GM19099 (cell line): ENCODE data around the gene CRACDL.

Source experiments
- POLR2A ChIP-seq: IDR thresholded peaks from 3 replicates; pipeline ENCODE4 v1.6.1; 2011; ENCODE audit warnings: low read depth; ENCODE audit not compliant: insufficient read length; ENCODE audit errors: extremely low read depth

Gene CRACDL

DNA sequence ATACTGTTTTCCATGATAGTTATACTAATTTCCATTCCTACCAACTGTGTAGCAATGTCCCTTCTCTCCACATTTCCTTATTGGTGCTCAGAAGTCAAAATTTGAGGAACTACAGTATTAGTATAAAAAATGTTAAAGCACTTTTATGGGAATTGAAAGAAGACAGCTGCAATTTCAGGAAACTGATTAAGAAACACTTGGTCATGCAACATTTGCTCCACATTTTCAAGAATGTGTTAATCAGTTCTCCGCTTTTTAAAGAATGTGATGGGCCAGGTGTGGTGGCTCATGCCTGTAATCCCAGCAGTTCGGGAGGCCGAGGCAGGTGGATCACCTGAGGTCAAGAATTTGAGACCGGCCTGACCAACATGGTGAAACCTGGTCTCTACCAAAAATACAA is 171.5 kb downstream of the CRACDL start:
- no peak for TF ChIP-seq POLR2A

DNA sequence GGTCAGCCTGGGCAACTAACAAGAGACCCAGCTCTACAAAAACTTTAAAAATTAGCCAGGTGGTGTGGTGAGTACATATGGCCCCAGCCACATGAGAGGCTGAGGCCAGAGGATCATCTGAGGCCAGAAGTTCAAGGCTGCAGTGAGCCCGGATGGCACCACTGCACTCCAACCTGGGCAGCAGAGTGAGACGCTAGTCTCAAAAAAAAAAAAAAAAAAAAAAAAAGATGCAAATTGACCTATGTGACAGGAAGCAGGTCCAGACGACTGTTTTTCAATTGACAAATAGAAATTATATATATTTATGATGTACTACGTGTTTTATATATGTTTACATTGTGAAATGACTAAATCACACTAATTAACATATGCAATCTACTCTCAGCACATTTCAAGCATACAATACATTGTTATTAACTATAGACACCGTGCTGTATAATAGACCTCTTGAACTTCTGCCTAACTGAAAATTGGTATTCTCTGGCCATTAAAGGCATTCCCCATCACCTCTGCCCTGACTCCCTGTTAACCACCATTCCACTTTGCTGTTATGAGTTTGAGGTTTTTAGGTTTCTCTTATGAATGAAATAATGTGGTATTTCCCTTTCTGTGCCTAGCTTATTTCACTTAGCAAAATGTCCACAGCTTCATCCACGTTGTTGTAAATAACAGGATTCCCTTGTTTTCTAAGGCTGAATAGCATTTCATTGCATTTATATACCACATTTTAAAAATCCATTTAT is 172.6 kb downstream of the CRACDL start:
- TF ChIP-seq POLR2A, result no peak

- no peak for TF ChIP-seq POLR2A
Measured at GRCh38 chr2:98761909-98762308, 174.1 kb downstream of the CRACDL start.

DNA sequence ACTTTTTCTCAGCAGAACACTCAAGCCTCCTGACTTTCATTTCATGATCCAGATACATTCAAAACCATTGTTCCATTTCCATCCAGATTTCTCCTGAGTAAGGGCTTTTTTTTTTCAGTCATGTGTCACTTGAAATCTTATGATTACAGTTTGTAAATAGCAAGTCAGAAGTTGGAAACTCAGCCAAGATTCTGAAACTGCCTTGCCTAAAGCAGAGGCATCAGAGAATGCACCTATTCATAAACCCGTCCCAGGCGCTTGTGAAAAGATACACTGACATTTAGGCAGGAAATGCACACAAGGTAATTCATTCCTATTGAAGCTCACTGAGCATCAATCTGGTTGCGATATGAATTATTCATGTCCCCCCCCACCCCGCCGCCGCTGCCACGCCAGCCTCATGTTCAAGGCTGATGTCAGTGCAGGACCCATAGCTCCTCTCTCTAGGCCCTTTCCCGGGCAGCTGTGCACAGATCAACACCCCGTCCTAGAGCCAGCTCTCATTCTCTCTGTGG is 174.7 kb downstream of the CRACDL start:
- TF ChIP-seq POLR2A, result no peak

DNA sequence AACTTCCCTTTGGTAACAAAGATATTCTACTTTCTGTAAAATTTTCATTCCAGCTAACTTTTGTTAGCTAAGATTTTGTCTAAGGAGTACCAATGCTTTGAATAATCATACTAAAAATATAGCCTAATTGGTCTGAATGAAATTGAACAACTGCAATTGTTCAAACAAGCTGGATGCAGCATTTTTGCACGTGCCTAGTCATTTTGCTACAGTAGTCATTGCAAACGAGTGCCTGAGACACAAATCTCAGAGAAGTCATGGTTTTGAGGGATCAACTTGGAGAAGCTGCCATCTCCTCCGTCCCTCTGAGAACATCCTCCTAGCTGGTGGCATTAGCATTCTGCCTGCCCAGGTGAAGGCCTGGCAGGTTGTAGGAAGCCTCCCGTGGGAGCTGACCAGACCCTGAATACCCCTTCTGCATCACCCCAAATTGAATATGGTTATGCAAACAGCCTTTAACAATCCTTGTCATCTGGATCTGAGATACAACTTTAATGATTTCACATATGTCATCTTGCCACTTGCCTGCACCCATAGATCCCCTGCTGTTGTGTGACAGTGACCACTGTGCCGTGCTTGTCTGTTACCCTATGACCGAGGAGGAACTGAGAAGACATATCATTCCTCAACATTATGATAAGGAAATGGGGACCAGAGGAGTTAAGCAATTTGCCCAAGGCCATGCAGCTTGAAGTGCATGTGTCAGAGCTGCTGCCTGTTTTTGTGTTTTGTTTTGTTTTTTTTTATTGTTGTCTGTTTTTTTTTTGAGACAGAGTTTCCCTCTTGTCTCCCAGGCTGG is 176.0 kb downstream of the CRACDL start:
- no peak for TF ChIP-seq POLR2A

GRCh38 chr2:98759338-98759737 is 176.7 kb downstream of the CRACDL start:
- TF ChIP-seq POLR2A, result no peak

GRCh38 chr2:98757904-98758421 is 178.1 kb downstream of the CRACDL start:
- TF ChIP-seq POLR2A, result no peak

DNA sequence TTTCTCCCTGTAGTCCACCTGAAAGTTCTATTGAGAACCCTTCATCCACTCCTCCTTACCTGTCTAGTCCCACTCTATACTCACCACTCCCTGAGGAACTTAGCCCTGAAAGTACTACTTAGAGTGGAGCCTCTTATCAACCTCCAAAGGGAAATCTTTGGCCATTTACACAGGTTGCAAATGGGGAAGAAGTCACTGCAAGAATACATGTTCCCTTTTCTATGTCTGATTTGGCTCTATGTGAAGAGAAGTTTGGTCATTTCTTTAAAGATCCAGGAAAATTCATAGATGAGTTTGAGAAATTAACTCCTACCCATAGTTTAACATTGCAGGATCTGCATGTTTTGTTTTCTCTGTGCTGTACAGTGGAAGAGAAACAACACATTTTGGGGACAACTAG is 182.2 kb downstream of the CRACDL start:
- no peak for TF ChIP-seq POLR2A

GRCh38 chr2:98751748-98752147 is 184.3 kb downstream of the CRACDL start:
- no peak for TF ChIP-seq POLR2A

DNA sequence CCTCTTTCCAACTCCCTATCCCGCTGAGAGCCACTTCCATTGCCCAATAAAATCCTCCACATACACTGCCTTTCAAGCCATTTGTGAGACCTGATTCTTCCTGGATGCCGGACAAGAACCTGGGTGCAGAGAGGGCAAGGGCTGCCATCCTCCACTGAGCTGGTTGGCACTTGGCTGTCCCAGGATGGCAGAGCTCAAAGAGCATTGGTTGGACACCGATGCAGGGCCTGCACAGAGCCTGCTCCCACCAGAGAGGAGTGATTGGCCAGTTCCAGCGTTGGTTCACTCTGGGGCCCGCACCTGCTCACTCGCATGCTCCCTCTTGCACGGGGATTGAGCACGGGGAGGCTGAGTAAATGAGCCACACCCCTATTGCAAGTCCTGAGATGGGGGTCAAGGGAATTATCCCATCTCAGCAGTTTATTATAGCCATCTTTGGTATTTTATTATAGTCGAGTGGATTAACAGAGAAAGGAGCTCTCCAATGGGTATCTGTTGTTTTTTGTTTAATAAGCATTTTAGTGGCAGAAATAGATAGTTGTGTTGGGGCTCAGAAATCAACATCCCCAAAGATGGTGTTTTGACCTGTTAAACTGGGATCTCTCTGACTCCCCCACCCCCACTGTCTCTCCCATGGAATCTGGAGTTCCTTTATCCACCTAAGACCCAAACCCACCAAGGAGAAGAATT is 185.3 kb downstream of the CRACDL start:
- no peak for TF ChIP-seq POLR2A

DNA sequence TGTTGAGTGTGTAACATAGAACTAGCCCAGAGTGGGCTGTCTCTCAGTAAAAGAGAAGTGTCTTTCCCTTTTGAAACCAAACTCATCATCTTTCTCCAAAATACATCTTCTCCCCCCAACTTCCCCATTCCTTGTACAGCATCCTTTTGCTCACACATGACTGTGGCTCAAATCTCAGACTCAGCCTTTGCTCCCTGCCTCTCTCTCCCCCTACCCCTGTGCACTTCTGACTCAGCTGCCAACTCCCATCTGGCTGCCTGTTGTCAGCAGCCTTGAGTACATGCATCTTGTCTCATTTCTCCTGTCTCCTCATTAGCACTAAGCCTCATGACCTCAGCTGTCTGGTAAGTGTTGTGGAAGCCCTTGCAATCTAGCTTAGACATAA is 187.0 kb downstream of the CRACDL start:
- no peak for TF ChIP-seq POLR2A

GRCh38 chr2:98748292-98749065 is 187.5 kb downstream of the CRACDL start:
- TF ChIP-seq POLR2A, result no peak

GRCh38 chr2:98747888-98748287 is 188.1 kb downstream of the CRACDL start:
- no peak for TF ChIP-seq POLR2A

DNA sequence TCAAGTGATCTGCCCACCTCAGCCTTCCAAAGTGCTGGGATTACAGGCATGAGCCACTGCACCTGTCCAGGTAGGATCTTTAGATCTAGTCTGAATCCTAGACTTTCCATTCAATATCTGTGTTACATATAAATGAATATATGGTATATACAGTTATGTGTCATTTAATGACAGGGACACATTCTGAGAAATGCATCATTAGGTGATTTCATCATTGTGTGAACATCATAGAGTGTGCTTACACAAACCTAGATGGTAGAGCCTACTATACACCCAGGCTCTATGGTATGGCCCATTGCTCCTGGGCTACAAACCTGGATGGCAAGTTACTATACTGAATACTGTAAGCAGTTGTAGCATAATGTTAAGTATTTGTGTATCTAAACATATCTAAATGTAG is 189.6 kb downstream of the CRACDL start:
- no peak for TF ChIP-seq POLR2A
